HEK293 (cell line): ENCODE data around the gene APLP1.

Source experiments
- CTCF ChIA-PET: fragments of 350-600 bp; formaldehyde crosslinking; extraction: SDS; loops from one replicate; lab custom pipeline; 2021; ENCODE audit warnings: antibody characterized with exemption; lab: Yijun Ruan, JAX
- POLR2A ChIA-PET: fragments of 300-600 bp; formaldehyde crosslinking; extraction: SDS; loops from one replicate; lab custom pipeline; 2020; ENCODE audit warnings: antibody characterized with exemption, inconsistent platforms; lab: Yijun Ruan, JAX
- H3K27ac ChIP-seq: fragments of 200-500 bp; sonication (Bioruptor generic); 2 replicates; pipeline ENCODE4 v1.5.1; 2014; ENCODE audit warnings: low read depth, low read length, control low read depth, inconsistent platforms; ENCODE audit errors: extremely low read depth
- H3K36me3 ChIP-seq, 2 experiments: fragments of 200-500 bp in 1 of 2; sonication (Bioruptor generic) in 1 of 2; 1 replicate in 1 of 2; 2 replicates in 1 of 2; pipeline ENCODE4 v1.5.1; 2014 to 2017; ENCODE audit warnings: inconsistent platforms in 2 of 2, low read length in 2 of 2; ENCODE audit not compliant: control insufficient read depth in 2 of 2, insufficient read depth in 1 of 2
- H3K4me1 ChIP-seq: fragments of 200-500 bp; sonication (Bioruptor generic); 2 replicates; pipeline ENCODE4 v1.5.1; 2014; ENCODE audit warnings: mild to moderate bottlenecking, low read length, inconsistent platforms; ENCODE audit not compliant: control insufficient read depth, insufficient read depth
- H3K4me3 ChIP-seq: 2 replicates; pipeline ENCODE4 v1.5.1; 2011; ENCODE audit warnings: low read depth, mild to moderate bottlenecking, control low read depth, low read length, moderate library complexity
- H3K9me3 ChIP-seq: fragments of 200-500 bp; sonication (Bioruptor generic); 2 replicates; pipeline ENCODE4 v1.5.1; 2014; ENCODE audit warnings: low read depth, low read length, inconsistent platforms; ENCODE audit not compliant: control insufficient read depth, insufficient read depth
- BCL11B ChIP-seq: fragments of 450-650 bp; formaldehyde crosslinking; IDR thresholded peaks from 2 replicates; pipeline ENCODE4 v1.5.1; 2016; ENCODE audit warnings: low read depth, missing biosample characterization, missing genetic modification characterization
- KLF17 ChIP-seq: fragments of 450-650 bp; formaldehyde crosslinking; IDR thresholded peaks from 2 replicates; pipeline ENCODE4 v1.5.1; 2016; ENCODE audit warnings: missing biosample characterization, missing genetic modification characterization
- KLF7 ChIP-seq: fragments of 450-650 bp; formaldehyde crosslinking; IDR thresholded peaks from 2 replicates; pipeline ENCODE4 v1.5.1; 2016; ENCODE audit warnings: missing biosample characterization, missing genetic modification characterization, borderline replicate concordance
- OSR2 ChIP-seq: fragments of 450-650 bp; formaldehyde crosslinking; IDR thresholded peaks from 2 replicates; pipeline ENCODE4 v1.5.1; 2016; ENCODE audit warnings: missing biosample characterization, missing genetic modification characterization
- SP2 ChIP-seq: fragments of 450-650 bp; formaldehyde crosslinking; IDR thresholded peaks from 2 replicates; pipeline ENCODE4 v1.5.1; 2016; ENCODE audit warnings: missing biosample characterization, missing genetic modification characterization
- ZBTB20 ChIP-seq: fragments of 450-650 bp; formaldehyde crosslinking; IDR thresholded peaks from 2 replicates; pipeline ENCODE4 v1.5.1; 2016; ENCODE audit warnings: missing biosample characterization, missing genetic modification characterization
- ZBTB21 ChIP-seq: fragments of 450-650 bp; formaldehyde crosslinking; IDR thresholded peaks from 2 replicates; pipeline ENCODE4 v1.5.1; 2017; ENCODE audit warnings: missing biosample characterization, missing genetic modification characterization
- ZEB2 ChIP-seq: fragments of 450-650 bp; formaldehyde crosslinking; IDR thresholded peaks from 2 replicates; pipeline ENCODE4 v1.5.1; 2016; ENCODE audit warnings: missing biosample characterization, missing genetic modification characterization
- ZNF121 ChIP-seq: fragments of 450-650 bp; formaldehyde crosslinking; IDR thresholded peaks from 2 replicates; pipeline ENCODE4 v1.5.1; 2016; ENCODE audit warnings: missing biosample characterization, missing genetic modification characterization
- ZNF211 ChIP-seq: fragments of 450-650 bp; formaldehyde crosslinking; IDR thresholded peaks from 2 replicates; pipeline ENCODE4 v1.5.1; 2016; ENCODE audit warnings: low read depth, missing biosample characterization, missing genetic modification characterization
- ZNF366 ChIP-seq: fragments of 450-650 bp; formaldehyde crosslinking; conservative IDR thresholded peaks from 2 replicates; pipeline ENCODE4 v1.5.1; 2016; ENCODE audit warnings: missing biosample characterization, missing genetic modification characterization
- ZNF624 ChIP-seq: fragments of 450-650 bp; formaldehyde crosslinking; IDR thresholded peaks from 2 replicates; pipeline ENCODE4 v1.5.1; 2017; ENCODE audit warnings: missing biosample characterization, missing genetic modification characterization
- TF ChIP-seq, protein P1 (sequence below): fragments of 450-650 bp; formaldehyde crosslinking; IDR thresholded peaks from 2 replicates; pipeline ENCODE4 v1.5.1; 2016; ENCODE audit warnings: missing biosample characterization, missing genetic modification characterization
- TF ChIP-seq, protein P2 (sequence below): fragments of 450-650 bp; formaldehyde crosslinking; IDR thresholded peaks from 2 replicates; pipeline ENCODE4 v1.5.1; 2017; ENCODE audit warnings: missing biosample characterization, missing genetic modification characterization
- TF ChIP-seq, protein P3 (sequence below): fragments of 450-650 bp; formaldehyde crosslinking; IDR thresholded peaks from 2 replicates; pipeline ENCODE4; 2016; ENCODE audit warnings: missing biosample characterization, missing genetic modification characterization

APLP1 gene

GRCh38 chr19:35862528-35862927, 5.8 kb upstream of the APLP1 start:
- POLR2A ChIA-PET = no interaction called here
- CTCF ChIA-PET = interaction anchor here (0.6 to 0.9 kb wide), 4 partner anchors 12 to 168 kb away, joined by 3 to 5 read pairs (median 4); no protein-coding TSS in a partner anchor
- Histone ChIP-seq H3K9me3 (no peaks in the 10 kb centered on the region), H3K27ac (no peak overlapping the region), H3K4me1 (no peaks in the 10 kb centered on the region), H3K36me3 (no peaks in the 10 kb centered on the region)
- 0 out of 2 replicates have a peak, but pooled peaks have one; percentile 32 for TF ChIP-seq BCL11B (tag by site-specific recombination)
- TF ChIP-seq ZEB2 (tag by site-specific recombination) = no peak
- peak; percentile 68 for TF ChIP-seq SP2 (tag by site-specific recombination)
- TF ChIP-seq, all 188 proteins: peak for 2
- no peak overlapping the region for H3K4me3 ChIP-seq

- CTCF ChIA-PET = interaction anchor here (0.6 to 1.2 kb wide), 5 partner anchors 10 to 68 kb away, joined by 3 to 5 read pairs (median 4); no protein-coding TSS in a partner anchor
Observed at GRCh38 chr19:35863018-35863417, 5.4 kb upstream of the APLP1 start.

DNA sequence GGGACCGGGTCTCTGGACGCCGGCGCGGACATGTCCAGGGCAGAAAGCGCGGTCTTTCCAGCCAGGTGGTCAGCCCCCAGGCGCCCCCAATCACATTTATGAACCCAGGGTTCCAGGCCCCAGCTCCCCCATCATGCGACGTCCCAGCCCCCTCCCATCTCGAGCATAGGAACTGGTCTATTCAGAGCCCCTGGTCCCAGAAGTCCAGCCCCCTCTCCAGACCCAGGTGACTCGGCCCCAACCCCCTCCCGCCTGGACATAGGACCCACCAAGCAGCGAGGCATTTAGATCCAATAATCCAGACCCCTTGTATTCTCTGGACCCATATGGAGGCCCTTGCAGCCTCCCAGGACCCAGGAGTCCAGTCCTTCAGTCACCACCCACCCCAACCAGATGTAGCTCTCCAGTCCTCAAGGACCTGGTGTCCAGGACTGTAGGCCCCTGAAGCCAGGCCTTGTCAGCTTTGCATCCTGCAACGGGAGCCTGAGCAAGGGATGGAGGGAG, 501 bp downstream of the APLP1 start:
- CTCF ChIA-PET = interaction anchor here (0.6 to 3.2 kb wide), 10 partner anchors 8 to 321 kb away, joined by 3 to 12 read pairs (median 3); partner anchors contain the start of gene NPHS1
- peaks cover 16% of the 10 kb centered on the region for H3K4me1 ChIP-seq
- peak; percentile 32; the same call in 1 of the 2 replicates for TF ChIP-seq KLF7 (tag by site-specific recombination)
- no peak for TF ChIP-seq KLF17
- peak; percentile 14; the same call in 1 of the 2 replicates for TF ChIP-seq ZBTB21 (tag by site-specific recombination)
- TF ChIP-seq, protein P1, sequence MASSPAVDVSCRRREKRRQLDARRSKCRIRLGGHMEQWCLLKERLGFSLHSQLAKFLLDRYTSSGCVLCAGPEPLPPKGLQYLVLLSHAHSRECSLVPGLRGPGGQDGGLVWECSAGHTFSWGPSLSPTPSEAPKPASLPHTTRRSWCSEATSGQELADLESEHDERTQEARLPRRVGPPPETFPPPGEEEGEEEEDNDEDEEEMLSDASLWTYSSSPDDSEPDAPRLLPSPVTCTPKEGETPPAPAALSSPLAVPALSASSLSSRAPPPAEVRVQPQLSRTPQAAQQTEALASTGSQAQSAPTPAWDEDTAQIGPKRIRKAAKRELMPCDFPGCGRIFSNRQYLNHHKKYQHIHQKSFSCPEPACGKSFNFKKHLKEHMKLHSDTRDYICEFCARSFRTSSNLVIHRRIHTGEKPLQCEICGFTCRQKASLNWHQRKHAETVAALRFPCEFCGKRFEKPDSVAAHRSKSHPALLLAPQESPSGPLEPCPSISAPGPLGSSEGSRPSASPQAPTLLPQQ (tag by site-specific recombination) = 0 out of 2 replicates have a peak, but pooled peaks have one; percentile 0
- TF ChIP-seq ZNF366 = peak; percentile 72
- TF ChIP-seq OSR2 (tag by site-specific recombination) = no peak
- peak; percentile 91 for TF ChIP-seq ZBTB20 (tag by site-specific recombination)
- TF ChIP-seq, all 188 proteins: peak for 5
- POLR2A ChIA-PET = interaction anchor here (0.9 to 2.8 kb wide), 12 partner anchors 10 to 256 kb away, joined by 3 to 25 read pairs (median 4); partner anchors contain the start of genes ALKBH6, LIN37 and NPHS1
- Histone ChIP-seq H3K4me3 (peak overlapping the region; percentile 27), H3K27ac (peak overlapping the region; percentile 34; the same call in 1 of the 2 replicates), H3K9me3 (no peaks in the 10 kb centered on the region), H3K36me3 (peaks cover 0 to 4% of the 10 kb centered on the region in 2 experiments; a peak in 1 of 3 replicates)

More at GRCh38 chr19:35863018-35863417, 5.4 kb upstream of the APLP1 start:
- no peaks in the 10 kb centered on the region for H3K36me3 ChIP-seq
- H3K4me3 ChIP-seq = no peak overlapping the region
- H3K4me1 ChIP-seq = no peaks in the 10 kb centered on the region; the same call in 1 of the 2 replicates
- no peaks in the 10 kb centered on the region for H3K9me3 ChIP-seq
- TF ChIP-seq ZNF121 (tag by site-specific recombination) = peak; percentile 95
- TF ChIP-seq ZNF624 (tag by site-specific recombination) = no peak
- POLR2A ChIA-PET = no interaction called here
- no peak overlapping the region for H3K27ac ChIP-seq

DNA sequence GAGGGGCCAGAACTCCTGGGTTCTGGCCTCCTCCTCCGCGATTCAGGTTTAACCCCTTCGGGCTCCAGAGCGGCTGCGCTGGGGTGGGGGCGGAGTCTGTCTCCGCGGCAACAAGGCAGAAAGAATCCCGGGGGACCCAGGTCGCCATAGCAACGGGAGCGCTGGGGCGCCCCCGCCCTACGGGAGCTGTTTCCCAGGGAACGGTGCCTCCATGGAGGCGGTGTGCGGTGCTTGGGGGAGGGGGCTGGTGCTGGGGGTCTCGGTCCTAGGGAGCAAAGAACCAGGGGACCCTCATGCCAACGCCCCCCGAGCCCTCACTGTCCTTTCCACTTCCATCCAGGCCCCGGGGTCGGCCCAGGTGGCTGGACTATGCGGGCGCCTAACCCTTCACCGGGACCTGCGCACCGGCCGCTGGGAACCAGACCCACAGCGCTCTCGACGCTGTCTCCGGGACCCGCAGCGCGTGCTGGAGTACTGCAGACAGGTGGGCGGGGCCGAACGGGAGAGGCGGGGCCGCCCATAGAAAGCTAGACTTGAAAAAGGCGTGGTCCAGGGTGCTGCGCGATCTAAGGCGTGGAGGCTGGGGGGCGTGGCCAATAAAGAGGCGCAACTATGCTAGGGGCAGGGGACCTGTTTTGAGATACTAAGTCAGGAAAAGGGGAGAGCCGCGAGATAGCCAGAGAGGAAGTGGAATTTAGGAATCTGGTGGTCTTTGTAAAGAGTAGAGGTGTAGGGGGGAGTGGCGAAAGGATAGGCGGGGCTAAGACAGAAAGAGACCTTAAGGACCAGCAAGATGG, 1.2 kb downstream of the APLP1 start:
- CTCF ChIA-PET = interaction anchor here (0.5 to 3.2 kb wide), 19 partner anchors 10 to 516 kb away, joined by 3 to 12 read pairs (median 3); partner anchors contain the start of gene NPHS1
- H3K4me3 ChIP-seq = peak overlapping the region; percentile 16; the same call in 1 of the 2 replicates
- H3K9me3 ChIP-seq = no peaks in the 10 kb centered on the region
- H3K4me1 ChIP-seq = peaks cover 16% of the 10 kb centered on the region
- peaks cover 0 to 6% of the 10 kb centered on the region in 2 experiments; a peak in 1 of 3 replicates for H3K36me3 ChIP-seq
- peak overlapping the region; percentile 34; the same call in 1 of the 2 replicates for H3K27ac ChIP-seq
- POLR2A ChIA-PET = interaction anchor here (0.5 to 2.8 kb wide), 31 partner anchors 9 to 903 kb away, joined by 3 to 25 read pairs (median 3); partner anchors contain the start of genes ALKBH6, GRAMD1A, LIN37 and NFKBID
- TF ChIP-seq, protein P1 (tag by site-specific recombination) = peak; percentile 90
- TF ChIP-seq, protein P2, sequence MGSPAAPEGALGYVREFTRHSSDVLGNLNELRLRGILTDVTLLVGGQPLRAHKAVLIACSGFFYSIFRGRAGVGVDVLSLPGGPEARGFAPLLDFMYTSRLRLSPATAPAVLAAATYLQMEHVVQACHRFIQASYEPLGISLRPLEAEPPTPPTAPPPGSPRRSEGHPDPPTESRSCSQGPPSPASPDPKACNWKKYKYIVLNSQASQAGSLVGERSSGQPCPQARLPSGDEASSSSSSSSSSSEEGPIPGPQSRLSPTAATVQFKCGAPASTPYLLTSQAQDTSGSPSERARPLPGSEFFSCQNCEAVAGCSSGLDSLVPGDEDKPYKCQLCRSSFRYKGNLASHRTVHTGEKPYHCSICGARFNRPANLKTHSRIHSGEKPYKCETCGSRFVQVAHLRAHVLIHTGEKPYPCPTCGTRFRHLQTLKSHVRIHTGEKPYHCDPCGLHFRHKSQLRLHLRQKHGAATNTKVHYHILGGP (tag by site-specific recombination) = no peak
- TF ChIP-seq ZNF211 (tag by site-specific recombination) = no peak
- TF ChIP-seq, protein P3, sequence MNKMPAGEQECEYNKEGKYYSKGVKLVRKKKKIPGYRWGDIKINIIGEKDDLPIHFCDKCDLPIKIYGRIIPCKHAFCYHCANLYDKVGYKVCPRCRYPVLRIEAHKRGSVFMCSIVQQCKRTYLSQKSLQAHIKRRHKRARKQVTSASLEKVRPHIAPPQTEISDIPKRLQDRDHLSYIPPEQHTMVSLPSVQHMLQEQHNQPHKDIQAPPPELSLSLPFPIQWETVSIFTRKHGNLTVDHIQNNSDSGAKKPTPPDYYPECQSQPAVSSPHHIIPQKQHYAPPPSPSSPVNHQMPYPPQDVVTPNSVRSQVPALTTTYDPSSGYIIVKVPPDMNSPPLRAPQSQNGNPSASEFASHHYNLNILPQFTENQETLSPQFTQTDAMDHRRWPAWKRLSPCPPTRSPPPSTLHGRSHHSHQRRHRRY (tag by site-specific recombination) = no peak
